KOPT-K1 (cell line): ENCODE results near the gene NBAS.

ENCODE experiments used
- H3K27ac ChIP-seq: fragments of 200-600 bp; sonication (generic); 2 replicates; pipeline ENCODE4 v1.5.1; 2016; ENCODE audit warnings: antibody characterized with exemption, mild to moderate bottlenecking, low read depth, low read length; ENCODE audit not compliant: poor library complexity, severe bottlenecking
- H3K36me3 ChIP-seq: fragments of 200-600 bp; sonication (generic); 2 replicates; pipeline ENCODE4 v1.5.1; 2017; ENCODE audit warnings: antibody characterized with exemption, mild to moderate bottlenecking, low read length, moderate library complexity; ENCODE audit not compliant: insufficient read depth
- H3K9me3 ChIP-seq: fragments of 200-600 bp; sonication (generic); 2 replicates; pipeline ENCODE4 v1.5.1; 2017; ENCODE audit warnings: antibody characterized with exemption, low read length, mild to moderate bottlenecking; ENCODE audit not compliant: insufficient read depth, poor library complexity, severe bottlenecking

Gene NBAS

GRCh38 chr2:15378148-15378908, 182.8 kb downstream of the NBAS start:
- Histone ChIP-seq H3K36me3 (peaks cover 11% of the 10 kb centered on the region), H3K9me3 (no peaks in the 10 kb centered on the region), H3K27ac (no peak overlapping the region)

GRCh38 chr2:15377202-15377601, 183.9 kb downstream of the NBAS start:
- Histone ChIP-seq H3K9me3 (no peaks in the 10 kb centered on the region), H3K27ac (no peak overlapping the region), H3K36me3 (peaks cover 14% of the 10 kb centered on the region; the same call in 1 of the 2 replicates)

- Histone ChIP-seq H3K9me3 (no peaks in the 10 kb centered on the region), H3K27ac (no peak overlapping the region), H3K36me3 (0 out of 2 replicates have a peak, but pooled peaks cover 9% of the 10 kb centered on the region)
Measured at GRCh38 chr2:15372019-15372418, 189.1 kb downstream of the NBAS start.

- peaks cover 16% of the 10 kb centered on the region; the same call in 1 of the 2 replicates for H3K36me3 ChIP-seq
- H3K9me3 ChIP-seq: no peaks in the 10 kb centered on the region
Measured at GRCh38 chr2:15369129-15369528, 192.0 kb downstream of the NBAS start.

GRCh38 chr2:15367715-15368114, 193.4 kb downstream of the NBAS start:
- H3K9me3 ChIP-seq: no peaks in the 10 kb centered on the region
- peaks cover 7% of the 10 kb centered on the region; the same call in 1 of the 2 replicates for H3K36me3 ChIP-seq

More at GRCh38 chr2:15369129-15369528, 192.0 kb downstream of the NBAS start:
- no peak overlapping the region for H3K27ac ChIP-seq

GRCh38 chr2:15367205-15367604, 193.9 kb downstream of the NBAS start:
- no peaks in the 10 kb centered on the region for H3K9me3 ChIP-seq
- peaks cover 7% of the 10 kb centered on the region; the same call in 1 of the 2 replicates for H3K36me3 ChIP-seq
- no peak overlapping the region for H3K27ac ChIP-seq

More at GRCh38 chr2:15367715-15368114, 193.4 kb downstream of the NBAS start:
- H3K27ac ChIP-seq: no peak overlapping the region

GRCh38 chr2:15365411-15365810, 195.7 kb downstream of the NBAS start:
- no peak overlapping the region for H3K27ac ChIP-seq
- H3K9me3 ChIP-seq: no peaks in the 10 kb centered on the region
- peaks cover 7% of the 10 kb centered on the region; the same call in 1 of the 2 replicates for H3K36me3 ChIP-seq

- Histone ChIP-seq H3K27ac (no peak overlapping the region), H3K9me3 (no peaks in the 10 kb centered on the region), H3K36me3 (peaks cover 7% of the 10 kb centered on the region; the same call in 1 of the 2 replicates)
Measured at GRCh38 chr2:15364561-15364960, 196.6 kb downstream of the NBAS start.

- no peak overlapping the region for H3K27ac ChIP-seq
Measured at GRCh38 chr2:15363734-15364133, 197.4 kb downstream of the NBAS start.

GRCh38 chr2:15363142-15363541, 198.0 kb downstream of the NBAS start:
- Histone ChIP-seq H3K9me3 (no peaks in the 10 kb centered on the region), H3K36me3 (peaks cover 7% of the 10 kb centered on the region; the same call in 1 of the 2 replicates), H3K27ac (no peak overlapping the region)

More at GRCh38 chr2:15363734-15364133, 197.4 kb downstream of the NBAS start:
- Histone ChIP-seq H3K9me3 (no peaks in the 10 kb centered on the region), H3K36me3 (peaks cover 7% of the 10 kb centered on the region; the same call in 1 of the 2 replicates)

GRCh38 chr2:15359716-15360531, 201.2 kb downstream of the NBAS start:
- H3K9me3 ChIP-seq: no peaks in the 10 kb centered on the region
- peaks cover 14% of the 10 kb centered on the region for H3K36me3 ChIP-seq
- H3K27ac ChIP-seq: no peak overlapping the region

GRCh38 chr2:15357922-15358321, 203.2 kb downstream of the NBAS start:
- H3K36me3 ChIP-seq: peaks cover 23% of the 10 kb centered on the region
- H3K9me3 ChIP-seq: no peaks in the 10 kb centered on the region
- H3K27ac ChIP-seq: no peak overlapping the region

- H3K27ac ChIP-seq: no peak overlapping the region
- peaks cover 26% of the 10 kb centered on the region for H3K36me3 ChIP-seq
- H3K9me3 ChIP-seq: no peaks in the 10 kb centered on the region
Measured at GRCh38 chr2:15357186-15357585, 203.9 kb downstream of the NBAS start.

GRCh38 chr2:15355386-15355785, 205.7 kb downstream of the NBAS start:
- peaks cover 33% of the 10 kb centered on the region for H3K36me3 ChIP-seq
- H3K27ac ChIP-seq: no peak overlapping the region
- H3K9me3 ChIP-seq: no peaks in the 10 kb centered on the region
